ENCODE data around the gene SCLY.
A peak's percentile ranks its signal among the peaks of the same experiment; 100 is the strongest.

The SCLY gene

GRCh38 chr2:238123218-238123971 is 62.6 kb downstream of the SCLY start:
- Histone ChIP-seq H3K27ac (ENCODE audit: low read depth, low read length) (no peak overlapping the region), H3K27me3 (ENCODE audit: insufficient read depth, low read length) (peaks cover 17% of the 10 kb centered on the region), H2AFZ (ENCODE audit: low read length, unreplicated experiment) (no peak overlapping the region), H3K4me1 (ENCODE audit: control insufficient read depth, insufficient read depth, low read length, unreplicated experiment) (peaks cover 2% of the 10 kb centered on the region), H3K36me3 (ENCODE audit: insufficient read depth, low read length) (no peaks in the 10 kb centered on the region), H3K4me3 (ENCODE audit: low read depth, low read length) (no peak overlapping the region), H3K79me2 (ENCODE audit: control insufficient read depth, insufficient read depth, low read length, unreplicated experiment) (no peaks in the 10 kb centered on the region)

- H3K79me2 ChIP-seq (ENCODE audit: control insufficient read depth, insufficient read depth, low read length, unreplicated experiment): no peaks in the 10 kb centered on the region
Observed at GRCh38 chr2:238123991-238124470, 63.2 kb downstream of the SCLY start.

GRCh38 chr2:238124488-238125126 is 63.8 kb downstream of the SCLY start:
- Histone ChIP-seq H3K4me1 (ENCODE audit: control insufficient read depth, insufficient read depth, low read length, unreplicated experiment) (peaks cover 2% of the 10 kb centered on the region), H3K79me2 (ENCODE audit: control insufficient read depth, insufficient read depth, low read length, unreplicated experiment) (no peaks in the 10 kb centered on the region), H2AFZ (ENCODE audit: low read length, unreplicated experiment) (no peak overlapping the region), H3K36me3 (ENCODE audit: insufficient read depth, low read length) (no peaks in the 10 kb centered on the region), H3K4me3 (ENCODE audit: low read depth, low read length) (no peak overlapping the region), H3K27ac (ENCODE audit: low read depth, low read length) (no peak overlapping the region), H3K27me3 (ENCODE audit: insufficient read depth, low read length) (peaks cover 6% of the 10 kb centered on the region; the same call in 1 of the 2 replicates)

More at GRCh38 chr2:238123991-238124470, 63.2 kb downstream of the SCLY start:
- H3K4me3 ChIP-seq (ENCODE audit: low read depth, low read length): no peak overlapping the region
- H2AFZ ChIP-seq (ENCODE audit: low read length, unreplicated experiment): no peak overlapping the region
- H3K36me3 ChIP-seq (ENCODE audit: insufficient read depth, low read length): no peaks in the 10 kb centered on the region
- peaks cover 11% of the 10 kb centered on the region for H3K27me3 ChIP-seq (ENCODE audit: insufficient read depth, low read length)
- peaks cover 2% of the 10 kb centered on the region for H3K4me1 ChIP-seq (ENCODE audit: control insufficient read depth, insufficient read depth, low read length, unreplicated experiment)
- no peak overlapping the region for H3K27ac ChIP-seq (ENCODE audit: low read depth, low read length)

GRCh38 chr2:238125127-238125885 is 64.5 kb downstream of the SCLY start:
- Histone ChIP-seq H3K4me1 (ENCODE audit: control insufficient read depth, insufficient read depth, low read length, unreplicated experiment) (peaks cover 2% of the 10 kb centered on the region), H3K4me3 (ENCODE audit: low read depth, low read length) (no peak overlapping the region), H3K79me2 (ENCODE audit: control insufficient read depth, insufficient read depth, low read length, unreplicated experiment) (no peaks in the 10 kb centered on the region), H2AFZ (ENCODE audit: low read length, unreplicated experiment) (no peak overlapping the region), H3K27me3 (ENCODE audit: insufficient read depth, low read length) (no peaks in the 10 kb centered on the region), H3K27ac (ENCODE audit: low read depth, low read length) (no peak overlapping the region), H3K36me3 (ENCODE audit: insufficient read depth, low read length) (no peaks in the 10 kb centered on the region)

- Histone ChIP-seq H3K4me1 (ENCODE audit: control insufficient read depth, insufficient read depth, low read length, unreplicated experiment) (peaks cover 2% of the 10 kb centered on the region), H3K27me3 (ENCODE audit: insufficient read depth, low read length) (no peaks in the 10 kb centered on the region), H3K4me3 (ENCODE audit: low read depth, low read length) (no peak overlapping the region), H3K36me3 (ENCODE audit: insufficient read depth, low read length) (no peaks in the 10 kb centered on the region), H3K79me2 (ENCODE audit: control insufficient read depth, insufficient read depth, low read length, unreplicated experiment) (no peaks in the 10 kb centered on the region), H2AFZ (ENCODE audit: low read length, unreplicated experiment) (no peak overlapping the region), H3K27ac (ENCODE audit: low read depth, low read length) (no peak overlapping the region)
Observed at GRCh38 chr2:238126338-238126737, 65.5 kb downstream of the SCLY start.

GRCh38 chr2:238126775-238127164 is 66.0 kb downstream of the SCLY start:
- Histone ChIP-seq H3K79me2 (ENCODE audit: control insufficient read depth, insufficient read depth, low read length, unreplicated experiment) (no peaks in the 10 kb centered on the region), H2AFZ (ENCODE audit: low read length, unreplicated experiment) (no peak overlapping the region), H3K27me3 (ENCODE audit: insufficient read depth, low read length) (no peaks in the 10 kb centered on the region), H3K27ac (ENCODE audit: low read depth, low read length) (no peak overlapping the region), H3K36me3 (ENCODE audit: insufficient read depth, low read length) (no peaks in the 10 kb centered on the region), H3K4me1 (ENCODE audit: control insufficient read depth, insufficient read depth, low read length, unreplicated experiment) (peaks cover 2% of the 10 kb centered on the region), H3K4me3 (ENCODE audit: low read depth, low read length) (0 out of 2 replicates have a peak overlapping the region, but pooled peaks have one; percentile 53)

GRCh38 chr2:238127165-238128060 is 66.6 kb downstream of the SCLY start:
- Histone ChIP-seq H2AFZ (ENCODE audit: low read length, unreplicated experiment) (no peak overlapping the region), H3K27ac (ENCODE audit: low read depth, low read length) (no peak overlapping the region), H3K27me3 (ENCODE audit: insufficient read depth, low read length) (no peaks in the 10 kb centered on the region), H3K4me3 (ENCODE audit: low read depth, low read length) (peak overlapping the region; percentile 53), H3K4me1 (ENCODE audit: control insufficient read depth, insufficient read depth, low read length, unreplicated experiment) (peaks cover 2% of the 10 kb centered on the region), H3K36me3 (ENCODE audit: insufficient read depth, low read length) (no peaks in the 10 kb centered on the region), H3K79me2 (ENCODE audit: control insufficient read depth, insufficient read depth, low read length, unreplicated experiment) (no peaks in the 10 kb centered on the region)

- Histone ChIP-seq H3K27me3 (ENCODE audit: insufficient read depth, low read length) (no peaks in the 10 kb centered on the region), H2AFZ (ENCODE audit: low read length, unreplicated experiment) (no peak overlapping the region), H3K79me2 (ENCODE audit: control insufficient read depth, insufficient read depth, low read length, unreplicated experiment) (no peaks in the 10 kb centered on the region), H3K36me3 (ENCODE audit: insufficient read depth, low read length) (no peaks in the 10 kb centered on the region), H3K4me1 (ENCODE audit: control insufficient read depth, insufficient read depth, low read length, unreplicated experiment) (peaks cover 2% of the 10 kb centered on the region), H3K4me3 (ENCODE audit: low read depth, low read length) (no peak overlapping the region), H3K27ac (ENCODE audit: low read depth, low read length) (no peak overlapping the region)
Observed at GRCh38 chr2:238128061-238128440, 67.2 kb downstream of the SCLY start.

GRCh38 chr2:238128534-238129001 is 67.8 kb downstream of the SCLY start:
- Histone ChIP-seq H3K4me1 (ENCODE audit: control insufficient read depth, insufficient read depth, low read length, unreplicated experiment) (peaks cover 2% of the 10 kb centered on the region), H3K27me3 (ENCODE audit: insufficient read depth, low read length) (no peaks in the 10 kb centered on the region), H3K79me2 (ENCODE audit: control insufficient read depth, insufficient read depth, low read length, unreplicated experiment) (no peaks in the 10 kb centered on the region), H3K27ac (ENCODE audit: low read depth, low read length) (no peak overlapping the region), H3K36me3 (ENCODE audit: insufficient read depth, low read length) (no peaks in the 10 kb centered on the region), H3K4me3 (ENCODE audit: low read depth, low read length) (no peak overlapping the region), H2AFZ (ENCODE audit: low read length, unreplicated experiment) (no peak overlapping the region)
